Psoas muscle (tissue), 8 donors: ENCODE data around the gene AP2B1. TPM values are rescaled to one million over a fixed set of nuclear protein-coding genes. Genes with fewer than 3 reads are reported as not detected.

Experiments used
- ATAC-seq, 4 donors: fragments of 200-7000 bp; cut with Tn5 transposase; one replicate each; pipeline ENCODE4 v1.9.1; 2020; ENCODE audit warnings: moderate library complexity in 3 of 4, mild to moderate bottlenecking in 2 of 4
- DNase-seq, 2 donors: peaks; one replicate each; pipeline ENCODE4 v3.0.0-alpha.2; 2020
- H3K27ac ChIP-seq: fragments of 200-600 bp; one replicate; pipeline ENCODE4 v1.8.0; 2022
- H3K27me3 ChIP-seq, 3 donors: fragments of 200-600 bp in 1 of 3; one replicate each; pipeline versions ENCODE4 v1.6.1 to v1.8.0; 2013 to 2022; ENCODE audit warnings: low read length in 2 of 3, mild to moderate bottlenecking in 2 of 3, moderate library complexity in 1 of 3; ENCODE audit not compliant: insufficient read depth in 3 of 3
- H3K36me3 ChIP-seq, 2 donors: fragments of 200-600 bp in 1 of 2; one replicate each; pipeline versions ENCODE4 v1.6.1 to v1.8.0; 2013 to 2022; ENCODE audit warnings: low read depth in 1 of 2, mild to moderate bottlenecking in 1 of 2, moderate library complexity in 1 of 2; ENCODE audit not compliant: insufficient read depth in 1 of 2
- H3K4me1 ChIP-seq: fragments of 200-600 bp; one replicate; pipeline ENCODE4 v1.8.0; 2022
- H3K4me3 ChIP-seq: fragments of 200-600 bp; one replicate; pipeline ENCODE4 v1.8.0; 2022; ENCODE audit warnings: mild to moderate bottlenecking
- H3K9me3 ChIP-seq: fragments of 200-600 bp; one replicate; pipeline ENCODE4 v1.8.0; 2022
- CTCF ChIP-seq: fragments of 200-600 bp; IDR thresholded peaks from one replicate; pipeline ENCODE4 v1.8.0; 2022; ENCODE audit warnings: antibody characterized with exemption
- WGBS, 3 donors: extraction: QIAGEN DNeasy Blood & Tissue Kit; methylation state at CpG; one replicate each; pipeline versions ENCODE4 v1.1.6 to v1.1.7; 2013; 5-methylcytosine and 5-hydroxymethylcytosine counted together
- intact Hi-C, 2 donors: fragments of 100-400 bp; cut with DNase I; formaldehyde crosslinking; loops; one replicate each; pipeline versions ENCODE4 v1.11.0 to v1.14.2; 2022
- polyA plus RNA-seq, 3 donors: library from polyadenylated mRNA; stranded (reverse); fragments of 200-250 nt; gene quantifications; one replicate each; pipeline ENCODE4 v1.2.3, GENCODE V29; 2013
- total RNA-seq, 4 donors: library from RNA; stranded (reverse); fragmentation: NEBNext Ultra II Directional in 2 of 4; extraction: Animal tissue kit (Norgen Biotek cat#: 25700) in 2 of 4; gene quantifications; one replicate each; pipeline versions ENCODE4 v1.2.1 to v1.2.4, GENCODE V29; 2021 to 2023
- donor health status: healthy with polysubstance abuse.
- donor health status: DM: no; HTN: no; CAD: no; lungs with moderate emphysema.
- donor health status: Bipolar disorder and iron deficiency.
- donor health status: healthy.
- donor health status: DM: yes; HTN: yes; CAD: no.
- donor health status: DM: no; HTN: no; CAD: no.
- donor health status: DM: no; HTN: no; CAD: no.
- donor health status: DM: yes; HTN: yes; CAD: no.

AP2B1 gene
- total and polyA plus RNA-seq, 7 donors, result 20.0 to 92.4 (median 63.2) TPM

GRCh38 chr17:35578197-35578928, 8.8 kb upstream of the AP2B1 start, which contains the start of gene PEX12:
PEX12 (minus strand) TSS chr17:35578571; CDS start chr17:35578021, 550 bp downstream.
- Histone ChIP-seq H3K36me3 (peaks cover 4 to 39% of the 10 kb centered on the region in 2 donors), H3K4me1 (peaks cover 16% of the 10 kb centered on the region), H3K9me3 (no peaks in the 10 kb centered on the region), H3K27ac (peak within 1 kb of the TSS; percentile 94), H3K27me3 (no peaks in the 10 kb centered on the region), H3K4me3 (peak within 1 kb of the TSS; percentile 81)
- intact Hi-C loops, result loop anchor here in 1 of 2 donors (1.0 kb wide), 1 partner anchor 9 kb away; the partner anchor contains the start of gene AP2B1
- 0 to 1% (median 1%) methylated on average over 45 of the region's 45 CpGs for WGBS, 3 donors
- ATAC-seq, result peak; percentile 97 to 98 (median 98)
- DNase-seq, result peak; percentile 88 to 94
- TF ChIP-seq CTCF, result no peak

- ATAC-seq, result no peak
- no peak for DNase-seq
- WGBS, 3 donors, result 3 to 4% (median 3%) methylated on average over 11 of the region's 11 CpGs
- Histone ChIP-seq H3K27ac (peak overlapping the region; percentile 94), H3K4me1 (peaks cover 16% of the 10 kb centered on the region), H3K27me3 (no peaks in the 10 kb centered on the region), H3K9me3 (no peaks in the 10 kb centered on the region), H3K4me3 (peak overlapping the region; percentile 81), H3K36me3 (peaks cover 4 to 33% of the 10 kb centered on the region in 2 donors)
- TF ChIP-seq CTCF, result no peak
- intact Hi-C loops, result loop anchor here in 1 of 2 donors (1.0 kb wide), 1 partner anchor 8 kb away; the partner anchor contains the start of gene AP2B1
Measured at GRCh38 chr17:35578929-35579432, 8.1 kb upstream of the AP2B1 start.

GRCh38 chr17:35584061-35584460, 3.1 kb upstream of the AP2B1 start:
- no peak overlapping the region for H3K27ac ChIP-seq

GRCh38 chr17:35586569-35587073, 501 bp upstream of the AP2B1 start:
- ATAC-seq (peak in 3 of 4 donors; percentile 3 to 40 (median 18)), DNase-seq (no peak)
- no peak for TF ChIP-seq CTCF
- H3K36me3 ChIP-seq, result no peaks in the 10 kb centered on the region
- intact Hi-C loops, result loop anchor here in 1 of 2 donors (1.0 to 5.0 kb wide), 2 partner anchors 8 to 226 kb away; partner anchors contain the start of gene PEX12
- no peaks in the 10 kb centered on the region for H3K9me3 ChIP-seq
- H3K27me3 ChIP-seq, result no peaks in the 10 kb centered on the region
- H3K4me1 ChIP-seq, result peaks cover 16% of the 10 kb centered on the region
- H3K4me3 ChIP-seq, result peak overlapping the region; percentile 74
- peak overlapping the region; percentile 93 for H3K27ac ChIP-seq
- whole genome bisulfite sequencing, 3 donors, result 32 to 37% (median 35%) methylated on average over 7 of the region's 7 CpGs

More at GRCh38 chr17:35584061-35584460, 3.1 kb upstream of the AP2B1 start:
- no peak for TF ChIP-seq CTCF
- no peak for DNase-seq
- H3K9me3 ChIP-seq, result no peaks in the 10 kb centered on the region
- peaks cover 19% of the 10 kb centered on the region for H3K4me1 ChIP-seq
- H3K27me3 ChIP-seq, result no peaks in the 10 kb centered on the region
- no peak for ATAC-seq
- intact Hi-C loops, result no loop called here
- H3K4me3 ChIP-seq, result no peak overlapping the region
- H3K36me3 ChIP-seq, result no peaks in the 10 kb centered on the region
- WGBS, 3 donors, result 82 to 100% (median 88%) methylated on average over 1 of the region's 1 CpG
